ENCODE results near the gene RAB7A.
"Not testable (repeated sequence)": the region's sequence is repeated elsewhere in the genome, so short reads cannot be mapped to it uniquely, and the experiment has no call there.

RAB7A gene

GRCh38 chr3:128727996-128728395, 2.0 kb downstream of the RAB7A start:
- TF ChIP-seq ZFX (IDR thresholded peaks at IDR 0.05): no peak
- H3K27ac ChIP-seq: no peak overlapping the region

DNA sequence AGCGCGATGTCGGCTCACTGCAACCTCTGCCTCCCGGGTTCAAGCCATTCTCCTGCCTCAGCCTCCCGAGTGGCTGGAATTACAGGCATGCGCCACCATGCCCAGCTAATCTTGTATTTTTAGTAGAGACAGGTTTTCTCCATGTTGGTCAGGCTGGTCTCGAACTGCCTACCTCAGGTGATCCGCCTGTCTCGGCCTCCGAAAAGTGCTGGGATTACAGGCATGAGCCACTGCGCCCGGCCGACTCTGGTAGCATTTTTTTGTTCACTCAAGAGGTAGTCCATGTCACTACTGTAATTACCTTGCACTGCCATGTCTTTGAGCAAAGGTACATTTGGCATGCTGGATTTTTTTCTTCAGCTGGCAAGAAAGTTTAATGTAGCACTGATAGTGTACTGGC, 2.5 kb downstream of the RAB7A start:
- H3K27ac ChIP-seq: not testable (repeated sequence)

DNA sequence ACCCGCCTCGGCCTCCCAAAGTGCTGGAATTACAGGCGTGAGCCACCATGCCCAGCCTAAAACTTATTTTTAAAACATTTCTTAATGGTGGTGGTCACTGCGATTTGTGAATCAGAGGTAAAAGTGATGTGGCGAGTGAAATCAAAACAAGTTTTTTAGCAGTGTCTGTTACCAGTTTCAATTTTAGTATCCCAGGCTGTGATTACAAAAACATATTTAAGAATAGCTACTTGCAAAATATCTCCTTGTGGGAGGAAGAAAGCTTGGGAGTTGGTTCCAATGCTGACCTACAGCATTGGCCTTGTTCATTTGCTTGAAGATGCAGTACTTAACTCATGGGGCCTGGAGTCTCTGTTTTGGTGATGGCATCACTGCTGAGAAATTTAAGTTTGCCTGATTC, 4.5 kb downstream of the RAB7A start:
- TF ChIP-seq, protein P1, sequence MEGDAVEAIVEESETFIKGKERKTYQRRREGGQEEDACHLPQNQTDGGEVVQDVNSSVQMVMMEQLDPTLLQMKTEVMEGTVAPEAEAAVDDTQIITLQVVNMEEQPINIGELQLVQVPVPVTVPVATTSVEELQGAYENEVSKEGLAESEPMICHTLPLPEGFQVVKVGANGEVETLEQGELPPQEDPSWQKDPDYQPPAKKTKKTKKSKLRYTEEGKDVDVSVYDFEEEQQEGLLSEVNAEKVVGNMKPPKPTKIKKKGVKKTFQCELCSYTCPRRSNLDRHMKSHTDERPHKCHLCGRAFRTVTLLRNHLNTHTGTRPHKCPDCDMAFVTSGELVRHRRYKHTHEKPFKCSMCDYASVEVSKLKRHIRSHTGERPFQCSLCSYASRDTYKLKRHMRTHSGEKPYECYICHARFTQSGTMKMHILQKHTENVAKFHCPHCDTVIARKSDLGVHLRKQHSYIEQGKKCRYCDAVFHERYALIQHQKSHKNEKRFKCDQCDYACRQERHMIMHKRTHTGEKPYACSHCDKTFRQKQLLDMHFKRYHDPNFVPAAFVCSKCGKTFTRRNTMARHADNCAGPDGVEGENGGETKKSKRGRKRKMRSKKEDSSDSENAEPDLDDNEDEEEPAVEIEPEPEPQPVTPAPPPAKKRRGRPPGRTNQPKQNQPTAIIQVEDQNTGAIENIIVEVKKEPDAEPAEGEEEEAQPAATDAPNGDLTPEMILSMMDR (conservative IDR thresholded peaks at IDR 0.05): no peak
- TF ChIP-seq ZFX (IDR thresholded peaks at IDR 0.05): no peak
- H3K27ac ChIP-seq: no peak overlapping the region

DNA sequence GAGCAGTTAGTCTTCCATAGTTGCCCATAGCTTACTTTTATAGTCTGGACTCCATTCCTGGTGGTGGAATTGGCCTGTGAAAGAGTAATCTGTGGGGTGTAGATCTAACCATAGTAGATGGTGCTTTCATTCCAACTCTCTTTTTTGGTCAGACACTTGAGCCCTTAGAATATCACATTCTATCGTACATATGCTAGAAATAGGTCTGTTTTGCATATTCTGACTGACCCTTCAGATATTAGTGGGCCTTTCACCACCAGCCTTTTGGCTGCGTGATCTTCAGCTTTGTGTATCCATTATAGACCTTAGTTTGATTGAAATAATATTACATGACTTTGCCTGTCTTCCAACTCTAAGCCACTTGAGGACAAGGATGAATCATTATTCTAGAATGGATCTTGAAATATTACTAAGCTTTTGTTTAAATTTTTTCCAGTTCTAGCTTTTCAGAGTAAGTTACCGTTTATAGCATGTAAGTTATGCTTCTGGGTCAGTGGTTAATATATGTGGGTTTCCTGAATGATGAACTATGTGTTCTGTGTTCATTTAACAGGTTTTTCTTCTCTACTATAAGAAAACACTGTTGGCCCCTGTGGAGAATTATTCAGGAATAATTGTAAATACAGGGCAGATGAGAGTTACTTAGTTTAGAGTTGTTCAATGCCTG, 8.7 kb downstream of the RAB7A start:
- H3K27ac ChIP-seq: no peak overlapping the region
- no peak for TF ChIP-seq ZFX (IDR thresholded peaks at IDR 0.05)
- TF ChIP-seq, protein P1 (conservative IDR thresholded peaks at IDR 0.05): no peak

GRCh38 chr3:128735287-128735686, 9.3 kb downstream of the RAB7A start:
- TF ChIP-seq ZFX (IDR thresholded peaks at IDR 0.05): no peak
- TF ChIP-seq, protein P1 (conservative IDR thresholded peaks at IDR 0.05): no peak
- no peak overlapping the region for H3K27ac ChIP-seq

DNA sequence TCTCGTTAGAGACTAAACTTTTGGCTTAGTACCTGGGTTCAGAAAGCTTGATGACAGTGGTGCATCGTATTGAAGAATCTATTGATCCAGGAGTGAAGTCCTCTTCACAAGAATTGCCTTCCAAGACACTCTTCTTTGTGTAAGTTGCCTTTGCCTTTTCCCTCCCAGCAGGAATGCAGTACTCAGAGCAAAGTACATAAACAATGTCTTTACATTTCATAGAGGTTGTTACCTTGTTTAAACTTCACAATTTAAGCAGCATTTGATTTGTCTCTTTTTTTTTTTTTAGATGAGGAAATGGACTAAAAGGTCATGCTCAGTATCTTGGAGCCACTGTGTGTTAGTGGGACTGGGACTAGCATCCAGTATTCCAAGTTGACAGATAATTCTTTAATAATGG, 9.9 kb downstream of the RAB7A start:
- H3K27ac ChIP-seq: no peak overlapping the region
- TF ChIP-seq ZFX (IDR thresholded peaks at IDR 0.05): no peak
- TF ChIP-seq, protein P1 (conservative IDR thresholded peaks at IDR 0.05): no peak

- no peak overlapping the region for H3K27ac ChIP-seq
- no peak for TF ChIP-seq ZFX (IDR thresholded peaks at IDR 0.05)
- TF ChIP-seq, protein P1 (conservative IDR thresholded peaks at IDR 0.05): no peak
These were observed 10.6 kb downstream of the RAB7A start for GRCh38 chr3:128736601-128737000.

- no peak for TF ChIP-seq ZFX (IDR thresholded peaks at IDR 0.05)
- TF ChIP-seq, protein P1 (conservative IDR thresholded peaks at IDR 0.05): no peak
- H3K27ac ChIP-seq: no peak overlapping the region
These were observed 14.6 kb downstream of the RAB7A start for GRCh38 chr3:128740621-128741020.
